Measurements from ENCODE around the gene PPP4R2. TPM values are rescaled to one million over a fixed set of nuclear protein-coding genes. Genes with fewer than 3 reads are reported as not detected.

Gene PPP4R2
- total and polyA plus RNA-seq, 2 donors = 36.6 to 79.7 TPM

DNA sequence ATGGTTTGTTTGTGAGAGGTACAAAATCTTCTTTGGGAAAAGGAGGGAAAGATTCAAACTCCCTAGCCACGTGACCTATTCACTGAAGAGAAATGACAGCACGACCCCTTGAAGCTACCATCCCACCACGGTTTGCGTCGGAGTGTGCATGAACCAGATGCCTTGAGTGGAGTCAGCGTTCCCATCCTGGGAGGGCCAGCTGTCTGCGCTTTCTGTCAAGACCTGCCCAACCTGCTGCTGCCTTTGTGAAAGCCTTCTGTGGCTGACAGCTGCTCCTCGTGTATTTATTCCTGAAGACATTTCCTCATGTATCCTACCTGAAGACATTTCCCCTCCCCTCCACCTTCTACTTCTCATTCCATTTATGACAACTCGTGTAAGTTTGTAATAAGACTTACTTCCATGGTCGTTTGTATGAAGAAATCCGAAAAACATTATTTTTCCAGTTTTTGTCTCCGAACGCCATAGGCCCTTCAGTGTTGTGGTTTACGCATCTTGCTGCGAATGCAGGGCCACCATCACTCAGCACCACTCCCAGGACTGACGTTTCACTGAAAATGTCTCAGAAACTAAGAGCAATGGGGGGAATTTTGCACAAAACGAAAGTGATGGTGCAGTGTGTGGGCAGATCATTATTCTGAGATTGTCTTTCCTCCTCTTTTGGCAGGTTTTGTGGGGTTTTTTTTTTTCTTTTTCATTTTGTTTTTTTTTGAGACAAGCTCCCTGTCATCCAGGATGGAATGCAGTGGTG lies 83.8 kb downstream of the PPP4R2 start:
- 89% methylated on average over 17 of the region's 17 CpGs for WGBS
- no peaks in the 10 kb centered on the region for H3K27me3 ChIP-seq (ENCODE audit: control insufficient read depth in 2 of 2, insufficient read depth in 1 of 2, low read length in 1 of 2)
- no peaks in the 10 kb centered on the region for H3K4me1 ChIP-seq (ENCODE audit: control insufficient read depth in 2 of 2, insufficient read depth in 2 of 2, low read length in 2 of 2)
- no peaks in the 10 kb centered on the region for H3K9me3 ChIP-seq (ENCODE audit: control insufficient read depth in 2 of 2, insufficient read depth in 1 of 2, low read length in 1 of 2)
- DNase-seq (ENCODE audit: low read depth in 6 of 9, low spot score in 9 of 9) = no peak
- H3K4me3 ChIP-seq (ENCODE audit: low read length in 2 of 2) = no peak overlapping the region
- H3K27ac ChIP-seq (ENCODE audit: low read depth in 1 of 2, low read length in 1 of 2) = peak overlapping the region in 1 of 2 donors; percentile 18
- H3K36me3 ChIP-seq (ENCODE audit: control insufficient read depth in 2 of 2, insufficient read depth in 2 of 2, low read length in 1 of 2) = no peaks in the 10 kb centered on the region

DNA sequence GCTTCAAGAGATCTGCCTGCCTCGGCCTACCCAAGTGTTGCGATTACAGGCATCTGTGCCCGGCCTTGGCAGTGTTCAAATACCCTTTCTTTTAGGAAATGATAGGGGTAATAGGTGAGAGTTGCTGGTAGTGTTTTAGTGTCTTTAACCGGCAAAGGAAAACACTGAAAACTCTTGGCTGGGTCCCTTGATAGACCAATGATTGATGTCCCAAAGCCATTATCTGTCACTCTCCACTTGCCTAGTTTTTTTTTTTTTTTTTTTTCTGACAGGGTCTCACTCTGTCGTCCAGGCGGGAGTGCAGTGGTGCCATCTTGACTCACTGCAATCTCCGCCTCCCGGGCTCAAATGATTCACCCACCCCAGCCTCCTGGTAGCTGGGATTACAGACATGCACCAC lies 84.5 kb downstream of the PPP4R2 start:
- Histone ChIP-seq H3K27ac (ENCODE audit: low read depth in 1 of 2, low read length in 1 of 2) (no peak overlapping the region), H3K9me3 (ENCODE audit: control insufficient read depth in 2 of 2, insufficient read depth in 1 of 2, low read length in 1 of 2) (no peaks in the 10 kb centered on the region)

DNA sequence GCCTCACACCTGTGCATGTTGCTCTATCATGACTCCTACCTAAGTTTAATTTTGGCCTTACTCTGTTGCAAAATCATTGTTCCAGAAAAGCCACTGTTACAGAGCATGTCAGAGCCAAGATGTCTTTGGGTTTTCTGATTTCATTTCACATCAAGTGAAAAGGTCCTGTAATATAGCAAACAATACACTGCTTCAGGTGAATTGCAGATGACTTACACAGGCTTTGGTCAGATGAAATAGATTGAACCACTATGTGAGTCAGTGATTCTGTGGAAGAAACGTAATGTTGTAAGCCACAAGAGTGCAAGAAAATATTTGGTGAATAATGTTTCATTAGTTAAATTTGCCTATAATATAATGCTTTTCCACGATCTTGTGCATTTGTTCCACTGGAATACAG lies 87.6 kb downstream of the PPP4R2 start:
- Histone ChIP-seq H3K36me3 (ENCODE audit: control insufficient read depth in 2 of 2, insufficient read depth in 2 of 2, low read length in 1 of 2) (no peaks in the 10 kb centered on the region), H3K4me1 (ENCODE audit: control insufficient read depth in 2 of 2, insufficient read depth in 2 of 2, low read length in 2 of 2) (peaks cover 0 to 5% of the 10 kb centered on the region in 2 donors), H3K27ac (ENCODE audit: low read depth in 1 of 2, low read length in 1 of 2) (no peak overlapping the region), H3K4me3 (ENCODE audit: low read length in 2 of 2) (no peak overlapping the region), H3K27me3 (ENCODE audit: control insufficient read depth in 2 of 2, insufficient read depth in 1 of 2, low read length in 1 of 2) (no peaks in the 10 kb centered on the region), H3K9me3 (ENCODE audit: control insufficient read depth in 2 of 2, insufficient read depth in 1 of 2, low read length in 1 of 2) (no peaks in the 10 kb centered on the region)
- WGBS = 96% methylated on average over 2 of the region's 2 CpGs
- no peak for DNase-seq (ENCODE audit: low read depth in 6 of 9, low spot score in 9 of 9)

More for the DNA sequence above, 84.5 kb downstream of the PPP4R2 start:
- DNase-seq (ENCODE audit: low read depth in 6 of 9, low spot score in 9 of 9) = no peak
- Histone ChIP-seq H3K4me1 (ENCODE audit: control insufficient read depth in 2 of 2, insufficient read depth in 2 of 2, low read length in 2 of 2) (no peaks in the 10 kb centered on the region), H3K36me3 (ENCODE audit: control insufficient read depth in 2 of 2, insufficient read depth in 2 of 2, low read length in 1 of 2) (no peaks in the 10 kb centered on the region), H3K27me3 (ENCODE audit: control insufficient read depth in 2 of 2, insufficient read depth in 1 of 2, low read length in 1 of 2) (no peaks in the 10 kb centered on the region), H3K4me3 (ENCODE audit: low read length in 2 of 2) (no peak overlapping the region)
- WGBS = 95% methylated on average over 8 of the region's 8 CpGs

DNA sequence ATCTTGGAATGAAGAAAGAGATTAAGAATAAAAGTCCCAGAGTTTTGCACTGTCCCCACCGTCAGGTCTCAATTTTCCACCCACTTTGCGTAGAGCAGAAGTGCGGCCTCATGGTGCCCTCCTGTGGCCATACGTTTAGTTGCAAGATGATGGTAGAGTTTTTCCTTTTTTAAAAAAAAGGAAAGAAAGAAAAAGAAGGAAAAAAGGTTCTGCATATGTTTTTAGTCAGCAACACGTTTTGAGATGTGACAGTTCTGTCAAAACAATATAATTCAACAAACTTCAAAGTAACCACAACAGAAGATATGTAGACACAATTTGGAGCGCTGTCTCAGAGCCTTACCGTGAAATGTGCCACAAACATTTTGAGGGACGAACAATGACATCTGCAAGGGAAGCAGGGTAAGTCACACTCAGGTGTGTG lies 89.5 kb downstream of the PPP4R2 start:
- WGBS = 3% methylated on average over 8 of the region's 8 CpGs
- peak; percentile 33 to 86 (median 67) for DNase-seq (ENCODE audit: low read depth in 6 of 9, low spot score in 9 of 9)
- Histone ChIP-seq H3K9me3 (ENCODE audit: control insufficient read depth in 2 of 2, insufficient read depth in 1 of 2, low read length in 1 of 2) (no peaks in the 10 kb centered on the region), H3K4me3 (ENCODE audit: low read length in 2 of 2) (no peak overlapping the region), H3K27ac (ENCODE audit: low read depth in 1 of 2, low read length in 1 of 2) (peak overlapping the region in 1 of 2 donors; percentile 22), H3K36me3 (ENCODE audit: control insufficient read depth in 2 of 2, insufficient read depth in 2 of 2, low read length in 1 of 2) (no peaks in the 10 kb centered on the region), H3K27me3 (ENCODE audit: control insufficient read depth in 2 of 2, insufficient read depth in 1 of 2, low read length in 1 of 2) (no peaks in the 10 kb centered on the region), H3K4me1 (ENCODE audit: control insufficient read depth in 2 of 2, insufficient read depth in 2 of 2, low read length in 2 of 2) (peaks cover 0 to 5% of the 10 kb centered on the region in 2 donors)

DNA sequence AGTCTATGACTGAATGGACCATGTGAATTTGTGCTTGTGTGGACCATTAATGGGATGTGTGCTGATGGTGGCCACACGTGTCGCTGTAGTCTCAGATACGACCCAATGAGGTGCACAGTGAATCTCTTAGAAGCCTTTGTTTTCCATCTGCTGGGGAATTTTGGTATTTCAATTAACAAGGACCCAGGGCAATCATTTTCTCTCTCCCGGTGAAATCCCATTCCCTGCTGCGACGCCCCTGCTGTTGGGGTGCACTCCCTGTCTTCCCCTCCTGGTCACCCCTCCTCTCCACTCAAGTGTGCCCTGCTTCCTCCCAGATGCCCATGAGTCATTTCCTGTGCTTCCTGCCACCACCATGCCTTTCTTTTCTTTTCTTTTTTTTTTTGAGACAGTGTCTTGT lies 97.5 kb downstream of the PPP4R2 start:
- no peaks in the 10 kb centered on the region for H3K36me3 ChIP-seq (ENCODE audit: control insufficient read depth in 2 of 2, insufficient read depth in 2 of 2, low read length in 1 of 2)
- no peaks in the 10 kb centered on the region for H3K27me3 ChIP-seq (ENCODE audit: control insufficient read depth in 2 of 2, insufficient read depth in 1 of 2, low read length in 1 of 2)
- DNase-seq (ENCODE audit: low read depth in 6 of 9, low spot score in 9 of 9) = no peak
- H3K4me1 ChIP-seq (ENCODE audit: control insufficient read depth in 2 of 2, insufficient read depth in 2 of 2, low read length in 2 of 2) = peaks cover 0 to 3% of the 10 kb centered on the region in 2 donors
- no peaks in the 10 kb centered on the region for H3K9me3 ChIP-seq (ENCODE audit: control insufficient read depth in 2 of 2, insufficient read depth in 1 of 2, low read length in 1 of 2)
- H3K4me3 ChIP-seq (ENCODE audit: low read length in 2 of 2) = no peak overlapping the region
- H3K27ac ChIP-seq (ENCODE audit: low read depth in 1 of 2, low read length in 1 of 2) = no peak overlapping the region
- WGBS = 40% methylated on average over 6 of the region's 6 CpGs

DNA sequence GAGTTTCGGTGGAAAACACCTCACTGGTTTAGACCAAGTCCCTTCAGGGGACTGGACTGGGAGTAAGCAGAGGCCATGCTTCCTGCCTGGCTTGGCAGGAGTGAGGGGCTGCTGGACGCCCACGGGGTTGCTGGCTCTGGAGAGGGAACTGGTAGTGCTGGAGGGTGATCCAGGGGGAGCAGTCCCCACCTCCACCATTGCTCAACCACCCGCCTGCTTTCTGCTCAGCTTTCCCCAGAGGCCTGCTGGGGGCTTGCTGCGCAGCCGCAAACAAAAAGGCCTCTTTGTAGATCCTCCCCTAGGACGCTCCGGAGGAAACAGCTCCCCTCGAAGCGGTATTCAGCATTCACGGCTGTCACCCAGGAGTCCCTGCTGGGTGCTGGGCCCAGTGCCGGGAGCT lies 98.3 kb downstream of the PPP4R2 start:
- Histone ChIP-seq H3K4me3 (ENCODE audit: low read length in 2 of 2) (no peak overlapping the region), H3K27me3 (ENCODE audit: control insufficient read depth in 2 of 2, insufficient read depth in 1 of 2, low read length in 1 of 2) (no peaks in the 10 kb centered on the region), H3K27ac (ENCODE audit: low read depth in 1 of 2, low read length in 1 of 2) (no peak overlapping the region), H3K36me3 (ENCODE audit: control insufficient read depth in 2 of 2, insufficient read depth in 2 of 2, low read length in 1 of 2) (no peaks in the 10 kb centered on the region), H3K9me3 (ENCODE audit: control insufficient read depth in 2 of 2, insufficient read depth in 1 of 2, low read length in 1 of 2) (no peaks in the 10 kb centered on the region), H3K4me1 (ENCODE audit: control insufficient read depth in 2 of 2, insufficient read depth in 2 of 2, low read length in 2 of 2) (peaks cover 0 to 3% of the 10 kb centered on the region in 2 donors)
- 94% methylated on average over 12 of the region's 12 CpGs for WGBS
- DNase-seq (ENCODE audit: low read depth in 6 of 9, low spot score in 9 of 9) = no peak

DNA sequence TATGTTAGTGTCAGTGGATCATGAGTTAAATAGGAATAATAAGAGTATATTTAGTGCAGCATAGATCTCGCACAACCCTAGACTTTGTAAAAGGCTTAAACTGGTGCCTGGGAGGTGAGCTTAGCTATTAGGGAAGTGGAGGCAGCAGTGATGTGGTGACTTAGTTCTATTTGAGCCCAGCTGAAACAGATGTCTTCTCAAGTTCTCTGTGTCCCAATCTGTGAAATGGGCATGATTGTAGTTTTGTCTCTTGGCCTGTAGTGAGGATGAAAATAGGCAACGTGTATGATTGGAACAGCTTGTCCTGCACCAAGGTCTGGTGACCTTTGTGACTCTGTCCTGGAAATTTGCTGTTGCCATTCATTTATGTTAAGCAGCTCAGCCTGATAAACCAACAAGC lies 99.6 kb downstream of the PPP4R2 start:
- no peak overlapping the region for H3K4me3 ChIP-seq (ENCODE audit: low read length in 2 of 2)
- peaks cover 3 to 4% of the 10 kb centered on the region in 2 donors for H3K4me1 ChIP-seq (ENCODE audit: control insufficient read depth in 2 of 2, insufficient read depth in 2 of 2, low read length in 2 of 2)
- no peaks in the 10 kb centered on the region for H3K27me3 ChIP-seq (ENCODE audit: control insufficient read depth in 2 of 2, insufficient read depth in 1 of 2, low read length in 1 of 2)
- no peaks in the 10 kb centered on the region for H3K9me3 ChIP-seq (ENCODE audit: control insufficient read depth in 2 of 2, insufficient read depth in 1 of 2, low read length in 1 of 2)
- no peak overlapping the region for H3K27ac ChIP-seq (ENCODE audit: low read depth in 1 of 2, low read length in 1 of 2)
- no peaks in the 10 kb centered on the region for H3K36me3 ChIP-seq (ENCODE audit: control insufficient read depth in 2 of 2, insufficient read depth in 2 of 2, low read length in 1 of 2)
- DNase-seq (ENCODE audit: low read depth in 6 of 9, low spot score in 9 of 9) = no peak
- WGBS = 98% methylated on average over 2 of the region's 2 CpGs

DNA sequence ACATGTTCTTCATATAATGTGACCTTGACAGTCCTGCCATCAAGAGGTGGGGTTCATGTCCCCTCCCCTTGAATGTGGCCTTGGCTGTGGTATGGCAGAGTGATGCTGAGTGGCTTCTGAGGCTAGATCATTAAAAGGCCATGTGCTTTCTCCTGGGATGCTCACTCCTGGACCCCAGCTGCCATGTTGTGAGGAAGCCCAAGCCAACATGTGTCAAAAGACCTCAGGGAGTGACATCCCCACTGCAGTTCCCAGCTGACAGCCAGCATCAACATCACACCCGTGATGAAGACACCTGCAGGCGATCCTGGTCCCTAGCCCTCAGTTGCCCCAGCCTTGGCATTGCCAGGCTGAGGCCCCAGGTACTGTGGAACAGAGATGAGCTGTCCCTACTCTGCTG lies 101.4 kb downstream of the PPP4R2 start:
- H3K27me3 ChIP-seq (ENCODE audit: control insufficient read depth in 2 of 2, insufficient read depth in 1 of 2, low read length in 1 of 2) = no peaks in the 10 kb centered on the region
- 95% methylated on average over 2 of the region's 2 CpGs for WGBS
- peaks cover 3 to 4% of the 10 kb centered on the region in 2 donors for H3K4me1 ChIP-seq (ENCODE audit: control insufficient read depth in 2 of 2, insufficient read depth in 2 of 2, low read length in 2 of 2)
- H3K27ac ChIP-seq (ENCODE audit: low read depth in 1 of 2, low read length in 1 of 2) = no peak overlapping the region
- H3K4me3 ChIP-seq (ENCODE audit: low read length in 2 of 2) = no peak overlapping the region
- H3K36me3 ChIP-seq (ENCODE audit: control insufficient read depth in 2 of 2, insufficient read depth in 2 of 2, low read length in 1 of 2) = no peaks in the 10 kb centered on the region
- H3K9me3 ChIP-seq (ENCODE audit: control insufficient read depth in 2 of 2, insufficient read depth in 1 of 2, low read length in 1 of 2) = no peaks in the 10 kb centered on the region
- no peak for DNase-seq (ENCODE audit: low read depth in 6 of 9, low spot score in 9 of 9)

DNA sequence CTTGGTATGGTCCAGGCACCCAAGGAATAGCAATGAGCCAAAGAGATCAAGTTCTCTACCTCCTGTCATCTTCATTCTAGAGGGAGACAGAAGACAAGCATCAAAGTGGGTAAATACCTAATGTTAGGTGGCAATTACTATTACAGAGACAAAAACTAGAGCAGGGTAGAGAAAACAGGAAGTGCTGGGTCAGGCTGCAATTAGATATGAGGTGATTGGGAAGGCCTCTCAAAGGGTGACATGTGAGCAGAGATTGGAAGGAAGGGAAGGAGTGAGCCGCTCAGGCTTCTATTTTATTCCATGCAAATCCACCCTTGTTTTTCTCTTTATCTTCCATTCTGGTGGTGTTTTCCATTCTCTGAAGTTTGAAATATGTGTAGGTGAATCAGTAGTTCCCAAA lies 102.3 kb downstream of the PPP4R2 start:
- no peaks in the 10 kb centered on the region for H3K36me3 ChIP-seq (ENCODE audit: control insufficient read depth in 2 of 2, insufficient read depth in 2 of 2, low read length in 1 of 2)
- no peaks in the 10 kb centered on the region for H3K9me3 ChIP-seq (ENCODE audit: control insufficient read depth in 2 of 2, insufficient read depth in 1 of 2, low read length in 1 of 2)
- no peaks in the 10 kb centered on the region for H3K27me3 ChIP-seq (ENCODE audit: control insufficient read depth in 2 of 2, insufficient read depth in 1 of 2, low read length in 1 of 2)
- peaks cover 3 to 4% of the 10 kb centered on the region in 2 donors for H3K4me1 ChIP-seq (ENCODE audit: control insufficient read depth in 2 of 2, insufficient read depth in 2 of 2, low read length in 2 of 2)
- DNase-seq (ENCODE audit: low read depth in 6 of 9, low spot score in 9 of 9) = no peak
- H3K4me3 ChIP-seq (ENCODE audit: low read length in 2 of 2) = no peak overlapping the region
- 84% methylated on average over 1 of the region's 1 CpG for WGBS
- H3K27ac ChIP-seq (ENCODE audit: low read depth in 1 of 2, low read length in 1 of 2) = no peak overlapping the region
